NB4 (cell line): ENCODE results near the gene SLC5A7.

ENCODE experiments used
- CTCF ChIP-seq: IDR thresholded peaks from one replicate; pipeline ENCODE4 v1.5.1; 2012; ENCODE audit warnings: low read depth, low read length
- POLR2A ChIP-seq: IDR thresholded peaks from 2 replicates; pipeline ENCODE4 v1.6.1; 2011; ENCODE audit warnings: mild to moderate bottlenecking; ENCODE audit not compliant: insufficient read length; ENCODE audit errors: extremely low read depth

GRCh38 chr2:107984707-107985106 lies 1.6 kb upstream of the SLC5A7 start:
- TF ChIP-seq CTCF, result no peak
- TF ChIP-seq POLR2A, result no peak
